BLaER1 (cell line): ENCODE measurements around the gene SYT17.

Experiments
- H3K27ac ChIP-seq: shearing (Covaris generic); formaldehyde crosslinking; 2 replicates; pipeline ENCODE4 v1.8.1; 2022
- H3K27me3 ChIP-seq: shearing (Covaris generic); formaldehyde crosslinking; 2 replicates; pipeline ENCODE4 v1.8.1; 2022
- H3K36me3 ChIP-seq: shearing (Covaris generic); formaldehyde crosslinking; 2 replicates; pipeline ENCODE4 v1.8.1; 2022
- H3K4me1 ChIP-seq: shearing (Covaris generic); formaldehyde crosslinking; 2 replicates; pipeline ENCODE4 v1.8.1; 2022
- H3K4me2 ChIP-seq: shearing (Covaris generic); formaldehyde crosslinking; 2 replicates; pipeline ENCODE4 v1.8.1; 2022
- H3K4me3 ChIP-seq: shearing (Covaris generic); formaldehyde crosslinking; 2 replicates; pipeline ENCODE4 v1.8.1; 2022
- H3K9ac ChIP-seq: shearing (Covaris generic); formaldehyde crosslinking; 2 replicates; pipeline ENCODE4 v1.8.1; 2022
- H3K9me3 ChIP-seq: shearing (Covaris generic); formaldehyde crosslinking; 2 replicates; pipeline ENCODE4 v1.8.1; 2022
- H4K20me1 ChIP-seq: shearing (Covaris generic); formaldehyde crosslinking; 2 replicates; pipeline ENCODE4 v1.8.1; 2022
- Cebpa-rat ChIP-seq: shearing (Covaris generic); IDR thresholded peaks from 2 replicates; pipeline ENCODE4 v1.8.1; 2022

The SYT17 gene

DNA sequence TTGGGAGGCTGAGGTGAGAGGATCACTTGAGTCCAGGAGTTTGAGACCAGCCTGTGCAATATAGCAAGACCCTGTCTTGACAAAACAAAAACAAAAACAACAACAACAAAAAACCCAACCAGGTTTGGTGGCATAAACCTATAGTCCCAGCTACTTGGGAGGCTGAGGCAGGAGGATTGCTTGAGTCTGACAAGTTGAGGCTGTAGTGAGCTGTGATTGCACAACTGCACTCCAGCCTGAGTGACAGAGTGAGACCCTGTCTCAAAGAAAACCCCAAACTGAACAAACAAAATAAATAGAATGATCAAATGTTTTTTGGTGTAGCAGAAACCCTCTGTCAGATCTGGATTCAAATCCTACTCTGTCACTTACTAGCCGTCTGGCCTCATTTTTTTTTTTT is 16.0 kb upstream of the SYT17 start:
- H3K27ac ChIP-seq = no peak overlapping the region

DNA sequence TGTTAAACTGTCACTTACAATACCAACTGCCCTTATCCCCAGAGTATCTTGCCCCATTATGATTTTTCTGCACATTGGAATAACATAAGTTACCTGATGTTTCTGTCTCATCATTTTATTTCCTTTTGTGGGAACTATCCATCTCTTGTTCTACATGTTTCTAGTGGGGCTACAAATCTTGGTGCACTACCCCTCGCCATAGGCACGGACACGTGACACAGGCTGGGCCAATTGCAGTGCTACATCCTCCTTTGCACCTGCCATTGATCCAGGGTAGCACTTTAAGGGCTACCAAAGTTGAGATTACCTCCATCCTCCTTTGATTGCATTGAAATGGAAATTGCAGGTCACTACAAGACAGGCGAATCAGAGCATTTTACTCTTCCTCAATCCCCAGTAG is 14.2 kb upstream of the SYT17 start:
- peaks cover 11% of the 10 kb centered on the region for H3K9me3 ChIP-seq
- no peak overlapping the region for H3K4me3 ChIP-seq
- no peaks in the 10 kb centered on the region for H4K20me1 ChIP-seq
- TF ChIP-seq Cebpa-rat = no peak
- no peaks in the 10 kb centered on the region for H3K4me1 ChIP-seq
- no peaks in the 10 kb centered on the region for H3K27me3 ChIP-seq
- H3K9ac ChIP-seq = no peak overlapping the region
- no peaks in the 10 kb centered on the region for H3K36me3 ChIP-seq
- no peak overlapping the region for H3K27ac ChIP-seq
- H3K4me2 ChIP-seq = no peak overlapping the region

More for the DNA sequence above, 16.0 kb upstream of the SYT17 start:
- no peak for TF ChIP-seq Cebpa-rat
- Histone ChIP-seq H3K36me3 (no peaks in the 10 kb centered on the region), H3K4me1 (no peaks in the 10 kb centered on the region), H3K9ac (no peak overlapping the region), H3K4me3 (no peak overlapping the region), H3K4me2 (no peak overlapping the region), H3K9me3 (peaks cover 23% of the 10 kb centered on the region), H3K27me3 (no peaks in the 10 kb centered on the region), H4K20me1 (no peaks in the 10 kb centered on the region)

DNA sequence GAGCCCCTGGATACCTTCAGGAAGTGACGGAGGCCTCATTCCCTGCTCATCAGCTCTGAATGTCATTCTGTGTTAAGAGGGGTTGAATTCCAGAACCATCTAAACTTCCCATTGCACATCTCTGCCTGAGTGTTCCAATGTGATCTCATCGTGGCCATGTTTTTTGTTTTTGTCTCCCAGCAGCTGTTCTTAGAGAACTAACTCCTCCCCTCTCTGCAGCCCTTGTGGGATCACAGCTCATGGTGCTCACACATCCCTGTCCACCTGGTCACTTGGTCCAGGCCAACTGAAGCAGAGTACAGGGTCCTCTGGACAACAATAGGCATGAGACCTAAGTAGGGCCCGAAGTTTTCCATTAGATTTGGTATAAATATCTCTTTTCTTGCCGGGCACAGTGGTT is 6.0 kb upstream of the SYT17 start:
- Histone ChIP-seq H4K20me1 (no peaks in the 10 kb centered on the region), H3K4me2 (no peak overlapping the region), H3K27ac (no peak overlapping the region), H3K9ac (no peak overlapping the region), H3K4me3 (no peak overlapping the region), H3K27me3 (no peaks in the 10 kb centered on the region), H3K36me3 (no peaks in the 10 kb centered on the region), H3K4me1 (no peaks in the 10 kb centered on the region), H3K9me3 (no peaks in the 10 kb centered on the region)
- TF ChIP-seq Cebpa-rat = no peak

DNA sequence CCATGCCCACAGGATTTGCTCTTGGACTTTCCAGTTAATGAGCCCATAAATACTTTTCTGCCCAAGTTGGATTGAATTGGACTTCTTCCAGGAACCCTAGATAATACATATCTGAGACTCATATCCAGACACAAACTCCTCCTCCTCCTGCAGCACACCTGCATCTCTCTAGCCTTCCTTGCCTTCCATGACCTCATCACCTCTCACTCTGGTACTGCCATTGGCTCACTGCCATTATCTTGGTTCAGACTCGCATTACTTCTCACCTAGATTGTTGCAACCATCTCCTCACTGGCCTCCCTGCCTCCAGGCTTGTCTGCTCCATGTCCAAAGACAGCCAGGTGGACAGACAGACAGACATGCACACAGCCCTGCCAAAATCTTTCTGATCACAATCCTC is 4.8 kb upstream of the SYT17 start:
- Histone ChIP-seq H3K4me1 (no peaks in the 10 kb centered on the region), H3K4me2 (no peak overlapping the region), H3K36me3 (no peaks in the 10 kb centered on the region), H3K9ac (no peak overlapping the region), H4K20me1 (no peaks in the 10 kb centered on the region), H3K9me3 (no peaks in the 10 kb centered on the region), H3K4me3 (no peak overlapping the region), H3K27ac (no peak overlapping the region), H3K27me3 (0 out of 2 replicates have a peak, but pooled peaks cover under 1% of the 10 kb centered on the region)
- no peak for TF ChIP-seq Cebpa-rat

DNA sequence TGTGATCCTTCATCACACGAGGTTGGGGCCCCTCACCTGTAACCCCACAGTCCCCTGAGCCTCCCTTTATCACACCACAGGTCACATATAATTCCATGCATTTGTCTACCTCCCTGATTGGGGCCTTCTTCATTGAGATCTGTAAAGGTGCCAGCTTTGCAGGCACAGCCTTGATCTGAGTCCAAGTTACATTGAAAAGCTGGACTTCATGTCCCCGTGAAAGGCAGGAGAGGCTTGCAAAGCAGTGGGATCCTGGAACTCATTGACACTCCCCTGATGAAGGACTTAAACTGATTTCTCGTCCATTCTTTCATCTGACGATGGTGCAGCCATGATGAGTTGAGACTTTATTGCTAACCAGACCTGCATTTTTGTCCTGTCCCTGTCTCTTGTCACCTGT is 3.8 kb upstream of the SYT17 start:
- Histone ChIP-seq H3K9ac (no peak overlapping the region), H3K27me3 (peaks cover 5% of the 10 kb centered on the region; the same call in 1 of the 2 replicates), H3K4me3 (no peak overlapping the region), H4K20me1 (no peaks in the 10 kb centered on the region), H3K36me3 (no peaks in the 10 kb centered on the region), H3K27ac (no peak overlapping the region), H3K4me2 (no peak overlapping the region), H3K4me1 (no peaks in the 10 kb centered on the region), H3K9me3 (no peaks in the 10 kb centered on the region)
- no peak for TF ChIP-seq Cebpa-rat

DNA sequence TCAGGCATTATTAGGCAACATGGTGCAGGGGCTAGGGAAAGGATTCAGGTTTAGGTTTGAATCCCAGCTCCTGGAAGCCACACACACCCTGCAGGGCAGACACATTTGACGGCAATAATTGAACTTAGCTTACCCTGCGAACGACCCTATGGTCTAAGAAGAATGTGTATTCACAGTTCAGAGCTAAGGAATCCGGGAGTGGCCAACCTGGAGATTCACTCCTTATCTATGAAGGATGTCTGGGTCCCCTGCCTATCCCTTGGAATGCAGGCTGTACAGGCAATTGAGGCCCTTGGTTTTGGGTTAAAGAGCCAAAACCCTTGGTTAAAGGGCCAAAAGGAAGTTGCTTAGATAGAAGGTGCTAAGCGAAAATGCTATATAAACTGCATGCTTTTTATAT is 2.9 kb upstream of the SYT17 start:
- Histone ChIP-seq H4K20me1 (no peaks in the 10 kb centered on the region), H3K36me3 (no peaks in the 10 kb centered on the region), H3K9me3 (no peaks in the 10 kb centered on the region), H3K4me3 (no peak overlapping the region), H3K4me1 (no peaks in the 10 kb centered on the region), H3K27ac (no peak overlapping the region), H3K27me3 (peaks cover 9% of the 10 kb centered on the region; the same call in 1 of the 2 replicates), H3K9ac (no peak overlapping the region), H3K4me2 (no peak overlapping the region)
- TF ChIP-seq Cebpa-rat = no peak

DNA sequence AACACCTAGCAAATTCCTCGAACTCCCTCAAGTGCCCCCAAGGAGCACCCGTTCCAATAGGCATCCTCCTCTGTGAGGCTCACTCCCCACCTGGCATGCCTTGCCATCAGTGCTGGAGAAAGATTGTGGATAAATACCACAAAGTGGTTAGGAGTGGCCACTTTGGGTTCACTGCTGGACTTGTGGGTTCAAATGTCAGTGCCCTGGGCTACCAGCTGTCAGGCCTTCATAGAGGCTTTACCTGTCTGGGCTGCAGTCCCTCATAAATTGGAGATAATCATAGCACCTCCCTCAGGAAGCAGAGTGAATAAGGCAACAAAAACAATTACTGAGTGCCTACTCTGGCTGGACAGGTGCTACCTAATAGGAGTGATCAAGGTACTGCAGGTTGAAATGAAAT is 1.5 kb upstream of the SYT17 start:
- H3K4me2 ChIP-seq = no peak overlapping the region
- TF ChIP-seq Cebpa-rat = no peak
- no peaks in the 10 kb centered on the region for H3K9me3 ChIP-seq
- no peak overlapping the region for H3K27ac ChIP-seq
- H3K4me1 ChIP-seq = no peaks in the 10 kb centered on the region
- H3K9ac ChIP-seq = no peak overlapping the region
- no peak overlapping the region for H3K4me3 ChIP-seq
- no peaks in the 10 kb centered on the region for H3K36me3 ChIP-seq
- H4K20me1 ChIP-seq = no peaks in the 10 kb centered on the region
- H3K27me3 ChIP-seq = peaks cover 9% of the 10 kb centered on the region; the same call in 1 of the 2 replicates

DNA sequence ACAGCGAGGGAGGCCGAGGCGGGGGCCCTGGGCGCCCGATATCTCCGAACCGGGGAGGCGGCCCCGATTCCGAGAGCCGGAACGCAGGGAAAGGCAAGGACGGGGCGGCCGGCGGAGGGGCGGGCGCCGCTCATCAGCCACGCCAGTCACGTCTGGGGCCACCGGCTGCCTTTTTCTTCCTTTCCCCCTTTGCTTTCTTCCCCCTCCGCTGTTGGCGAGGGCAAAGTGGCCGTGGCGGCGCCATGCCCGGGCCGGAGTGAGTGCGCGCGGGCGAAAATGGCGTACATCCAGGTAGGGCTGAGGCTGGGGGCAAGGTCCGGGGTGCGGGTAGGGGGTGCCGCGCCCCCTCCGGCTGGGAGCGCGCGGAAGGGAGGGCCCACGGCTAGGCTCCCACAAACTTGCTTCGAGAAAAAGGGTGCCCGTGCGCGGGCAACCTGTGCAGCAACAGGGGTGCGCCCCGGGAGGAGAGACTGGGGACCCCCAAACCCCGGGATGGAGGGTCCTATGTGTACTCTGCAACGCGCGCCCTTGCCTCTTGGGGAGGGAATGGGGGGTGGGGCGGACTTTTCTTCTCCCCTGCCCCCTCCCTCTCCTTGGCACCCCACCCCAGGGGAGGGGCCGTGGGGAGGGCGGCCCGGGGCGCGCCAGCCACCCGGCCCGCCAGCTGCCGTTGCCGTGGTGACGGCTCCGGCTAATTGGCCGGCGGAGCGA is 486 bp downstream of the SYT17 start:
- no peak for TF ChIP-seq Cebpa-rat
- H3K4me2 ChIP-seq = no peak overlapping the region
- no peak overlapping the region for H3K27ac ChIP-seq
- no peaks in the 10 kb centered on the region for H3K4me1 ChIP-seq
- no peak overlapping the region for H3K9ac ChIP-seq
- H3K9me3 ChIP-seq = no peaks in the 10 kb centered on the region
- no peak overlapping the region for H3K4me3 ChIP-seq
- H3K27me3 ChIP-seq = peaks cover 9% of the 10 kb centered on the region; the same call in 1 of the 2 replicates
- H3K36me3 ChIP-seq = no peaks in the 10 kb centered on the region
- H4K20me1 ChIP-seq = no peaks in the 10 kb centered on the region

DNA sequence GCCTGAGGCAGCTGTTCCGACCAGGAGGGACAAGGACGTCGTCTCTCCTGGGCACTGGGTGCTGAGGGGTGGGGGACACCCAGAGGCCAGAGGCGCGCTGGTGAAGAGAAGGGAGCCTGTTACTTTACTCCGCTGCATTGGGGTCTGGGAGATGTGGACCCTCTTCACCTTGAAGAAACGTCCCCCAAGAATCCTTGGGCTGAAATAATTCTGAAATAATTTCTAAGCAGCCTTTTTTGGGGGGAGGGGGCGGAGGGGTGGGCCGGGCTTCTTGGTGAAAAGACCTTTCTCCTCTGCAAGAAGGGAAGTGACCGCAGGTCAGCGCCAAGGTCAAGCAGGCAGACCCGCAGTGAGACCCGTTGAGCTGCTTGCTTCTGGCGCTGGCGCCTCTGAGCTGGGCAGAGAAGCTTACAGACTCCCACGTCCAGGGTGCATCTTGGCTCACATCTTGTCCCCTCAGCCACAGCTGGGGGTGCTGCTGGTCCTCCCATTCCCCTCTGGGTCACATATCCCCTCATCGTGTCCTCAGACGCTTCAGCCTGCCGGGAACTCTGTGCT is 1.1 kb downstream of the SYT17 start:
- Histone ChIP-seq H3K4me2 (no peak overlapping the region), H3K9me3 (no peaks in the 10 kb centered on the region), H4K20me1 (no peaks in the 10 kb centered on the region), H3K36me3 (no peaks in the 10 kb centered on the region), H3K4me1 (no peaks in the 10 kb centered on the region), H3K9ac (no peak overlapping the region), H3K4me3 (no peak overlapping the region), H3K27ac (no peak overlapping the region), H3K27me3 (peaks cover 9% of the 10 kb centered on the region; the same call in 1 of the 2 replicates)
- no peak for TF ChIP-seq Cebpa-rat

DNA sequence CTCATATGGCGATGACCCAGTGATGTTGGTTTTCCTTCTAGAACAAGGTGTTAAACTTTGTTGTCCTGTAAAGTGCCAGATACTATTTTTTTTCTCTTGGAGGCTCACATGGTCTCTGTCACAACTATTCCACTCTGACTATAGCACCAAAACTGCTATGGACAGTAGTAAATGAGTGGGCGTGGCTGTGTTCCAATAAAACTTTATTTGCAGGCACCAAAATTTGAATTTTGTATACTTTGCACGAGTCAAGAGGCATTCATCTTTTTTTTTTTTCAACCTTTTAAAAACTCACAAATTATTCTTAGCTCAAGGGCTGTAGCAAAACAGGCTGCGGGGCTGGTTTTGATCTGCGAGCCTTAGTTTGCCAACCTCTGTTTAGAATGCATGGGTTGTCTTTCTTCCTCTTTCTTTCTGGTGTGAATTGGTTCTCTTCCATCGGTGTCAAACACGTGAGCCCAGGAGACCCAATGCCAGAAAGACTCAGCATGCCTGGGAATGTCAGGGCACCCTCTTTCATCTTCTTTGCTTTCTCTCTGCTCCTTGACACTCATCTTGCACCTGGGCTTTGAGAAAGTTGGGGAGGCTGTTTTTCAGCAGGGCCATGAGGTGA is 2.1 kb downstream of the SYT17 start:
- TF ChIP-seq Cebpa-rat = no peak
- no peak overlapping the region for H3K9ac ChIP-seq
- no peaks in the 10 kb centered on the region for H3K4me1 ChIP-seq
- H3K4me2 ChIP-seq = no peak overlapping the region
- H3K4me3 ChIP-seq = no peak overlapping the region
- H3K36me3 ChIP-seq = no peaks in the 10 kb centered on the region
- no peak overlapping the region for H3K27ac ChIP-seq
- H4K20me1 ChIP-seq = no peaks in the 10 kb centered on the region
- no peaks in the 10 kb centered on the region for H3K9me3 ChIP-seq
- peaks cover 9% of the 10 kb centered on the region; the same call in 1 of the 2 replicates for H3K27me3 ChIP-seq
